SK-N-MC (cell line): ENCODE data around the gene INO80E.

Experiments used
- DNase-seq: peaks from one replicate; pipeline ENCODE4 v3.0.0-alpha.2; 2011; ENCODE audit warnings: low read depth, low spot score
- H3K27ac ChIP-seq: fragments of 200-600 bp; sonication (generic); 2 replicates; pipeline ENCODE4 v1.5.1; 2016; ENCODE audit warnings: mixed run types
- H3K36me3 ChIP-seq: fragments of 200-600 bp; sonication (generic); 2 replicates; pipeline ENCODE4 v1.6.1; 2017; ENCODE audit warnings: antibody characterized with exemption, low read length, mixed read lengths; ENCODE audit not compliant: insufficient read depth
- H3K4me3 ChIP-seq: fragments of 200-600 bp; sonication (generic); 2 replicates; pipeline ENCODE4 v1.5.1; 2016
- H3K9ac ChIP-seq: fragments of 200-600 bp; sonication (generic); 2 replicates; pipeline ENCODE4 v1.8.0; 2017; ENCODE audit warnings: mixed run types, mixed read lengths; ENCODE audit not compliant: insufficient read length
- H3K9me3 ChIP-seq: fragments of 200-600 bp; sonication (generic); 2 replicates; pipeline ENCODE4 v1.6.1; 2017; ENCODE audit warnings: low read depth, mild to moderate bottlenecking, antibody characterized with exemption, low read length, moderate library complexity, mixed read lengths
- EZH2 ChIP-seq: fragments of 200-600 bp; sonication (generic); IDR thresholded peaks from one replicate; pipeline ENCODE4 v1.6.1; 2017; ENCODE audit warnings: antibody characterized with exemption
- FOXP2 ChIP-seq: optimal IDR thresholded peaks from 2 replicates; pipeline ENCODE3; 2011; ENCODE audit warnings: mild to moderate bottlenecking, moderate library complexity; ENCODE audit not compliant: insufficient read depth; ENCODE audit errors: extremely low read length, control extremely low read depth
- POLR2AphosphoS5 ChIP-seq: IDR thresholded peaks from 2 replicates; pipeline ENCODE4 v1.6.1; 2012; ENCODE audit warnings: mild to moderate bottlenecking, low read depth, low read length, borderline replicate concordance

The INO80E gene

GRCh38 chr16:29961479-29962343, 34.3 kb upstream of the INO80E start, which contains the start of gene TMEM219:
Gene TMEM219, plus strand, starts transcription at chr16:29962079. Its CDS starts 1,065 bp downstream, at chr16:29963144.
- Histone ChIP-seq H3K9me3 (no peaks in the 10 kb centered on the region), H3K27ac (peak within 1 kb of the TSS; percentile 63), H3K36me3 (no peaks in the 10 kb centered on the region), H3K4me3 (peak within 1 kb of the TSS; percentile 88), H3K9ac (peak within 1 kb of the TSS; percentile 79)
- no peak for DNase-seq
- TF ChIP-seq EZH2 (no peak), POLR2AphosphoS5 (peak; percentile 85)

GRCh38 chr16:29962344-29962994, 33.6 kb upstream of the INO80E start:
- Histone ChIP-seq H3K4me3 (peak overlapping the region; percentile 88), H3K9ac (peak overlapping the region; percentile 78), H3K9me3 (no peaks in the 10 kb centered on the region), H3K27ac (peak overlapping the region; percentile 19; the same call in 1 of the 2 replicates), H3K36me3 (no peaks in the 10 kb centered on the region)
- TF ChIP-seq EZH2 = no peak
- DNase-seq = no peak

- peak overlapping the region; percentile 88; the same call in 1 of the 2 replicates for H3K4me3 ChIP-seq
- TF ChIP-seq POLR2AphosphoS5 (no peak), EZH2 (no peak)
- peaks cover under 1% of the 10 kb centered on the region for H3K36me3 ChIP-seq
- no peak for DNase-seq
- no peak overlapping the region for H3K27ac ChIP-seq
- peak overlapping the region; percentile 78 for H3K9ac ChIP-seq
- no peaks in the 10 kb centered on the region for H3K9me3 ChIP-seq
Measured at GRCh38 chr16:29963021-29963743, 32.9 kb upstream of the INO80E start.

- Histone ChIP-seq H3K9ac (no peak overlapping the region), H3K36me3 (peaks cover 21% of the 10 kb centered on the region), H3K27ac (no peak overlapping the region), H3K9me3 (no peaks in the 10 kb centered on the region), H3K4me3 (no peak overlapping the region)
- DNase-seq = no peak
- TF ChIP-seq POLR2AphosphoS5 (no peak), FOXP2 (no peak), EZH2 (no peak)
Measured at GRCh38 chr16:29968205-29968604, 27.8 kb upstream of the INO80E start.

- no peaks in the 10 kb centered on the region for H3K9me3 ChIP-seq
- no peak for DNase-seq
- H3K4me3 ChIP-seq = no peak overlapping the region
- TF ChIP-seq EZH2 = no peak
- TF ChIP-seq FOXP2 = no peak
- TF ChIP-seq POLR2AphosphoS5 = no peak
- H3K9ac ChIP-seq = no peak overlapping the region
- H3K27ac ChIP-seq = no peak overlapping the region
- H3K36me3 ChIP-seq = peaks cover 21% of the 10 kb centered on the region
Measured at GRCh38 chr16:29971304-29971703, 24.7 kb upstream of the INO80E start.

GRCh38 chr16:29972500-29972899, 23.5 kb upstream of the INO80E start:
- Histone ChIP-seq H3K4me3 (no peak overlapping the region), H3K27ac (no peak overlapping the region), H3K9me3 (no peaks in the 10 kb centered on the region), H3K9ac (no peak overlapping the region), H3K36me3 (peaks cover 22% of the 10 kb centered on the region)
- no peak for TF ChIP-seq EZH2
- no peak for TF ChIP-seq POLR2AphosphoS5
- TF ChIP-seq FOXP2 = no peak
- no peak for DNase-seq

- no peak overlapping the region for H3K4me3 ChIP-seq
- no peaks in the 10 kb centered on the region for H3K9me3 ChIP-seq
- H3K36me3 ChIP-seq = peaks cover 27% of the 10 kb centered on the region
- no peak for TF ChIP-seq FOXP2
- TF ChIP-seq EZH2 = no peak
- no peak for TF ChIP-seq POLR2AphosphoS5
- H3K9ac ChIP-seq = no peak overlapping the region
- no peak for DNase-seq
- no peak overlapping the region for H3K27ac ChIP-seq
Measured at GRCh38 chr16:29972992-29973383, 23.1 kb upstream of the INO80E start.

- peak; percentile 85 for TF ChIP-seq FOXP2
- TF ChIP-seq EZH2 = no peak
- TF ChIP-seq POLR2AphosphoS5 = peak; percentile 96
- H3K4me3 ChIP-seq = peak within 1 kb of the TSS; percentile 87
- no peaks in the 10 kb centered on the region for H3K9me3 ChIP-seq
- H3K27ac ChIP-seq = 0 out of 2 replicates have a peak within 1 kb of the TSS, but pooled peaks have one; percentile 35
- peaks cover 29% of the 10 kb centered on the region for H3K36me3 ChIP-seq
- peak within 1 kb of the TSS; percentile 90 for H3K9ac ChIP-seq
- peak; percentile 73 for DNase-seq
Measured at GRCh38 chr16:29973384-29974246, 22.4 kb upstream of the INO80E start, which contains the start of gene TAOK2. Gene TAOK2, plus strand, starts transcription at chr16:29973868. Its CDS starts 3,905 bp downstream, at chr16:29977773.
